Activated CD8-positive, alpha-beta T cell treated with anti-CD3 and anti-CD28 coated beads for 36 hours (primary cell): ENCODE measurements around the gene CASKIN1. TPM values are rescaled to one million over a fixed set of nuclear protein-coding genes. Genes with fewer than 3 reads are reported as not detected.
"Not testable (repeated sequence)": the region's sequence is repeated elsewhere in the genome, so short reads cannot be mapped to it uniquely, and the experiment has no call there.

ENCODE experiments used
- ATAC-seq: fragments of 200-7000 bp; cut with Tn5 transposase; one replicate; pipeline ENCODE4 v1.10.0; 2021; ENCODE audit warnings: mild to moderate bottlenecking, moderate library complexity
- CTCF ChIA-PET: fragments of 350-600 bp; sonication (Branson Sonifier 250); formaldehyde crosslinking; loops from one replicate; lab custom pipeline; 2021; ENCODE audit warnings: antibody characterized with exemption; lab: Charles Lee
- POLR2A ChIA-PET: fragments of 350-600 bp; sonication (Branson Sonifier 250); formaldehyde crosslinking; loops from one replicate; lab custom pipeline; 2021; ENCODE audit warnings: antibody characterized with exemption; lab: Charles Lee
- DNase-seq: peaks from one replicate; pipeline ENCODE4 v3.0.0-alpha.2; 2020
- H3K27ac Mint-ChIP-seq: one replicate; pipeline ENCODE4 v1.8.0; 2021; ENCODE audit warnings: mild to moderate bottlenecking, mixed read lengths
- H3K27me3 Mint-ChIP-seq: one replicate; pipeline ENCODE4 v1.8.0; 2021; ENCODE audit warnings: mixed read lengths
- H3K36me3 Mint-ChIP-seq: one replicate; pipeline ENCODE4 v1.8.0; 2021; ENCODE audit warnings: low read depth, mixed read lengths
- H3K4me1 Mint-ChIP-seq: one replicate; pipeline ENCODE4 v1.8.0; 2021; ENCODE audit warnings: low read depth, mixed read lengths
- H3K4me3 Mint-ChIP-seq: one replicate; pipeline ENCODE4 v1.8.0; 2021; ENCODE audit warnings: mild to moderate bottlenecking, moderate library complexity, mixed read lengths
- H3K9me3 Mint-ChIP-seq: one replicate; pipeline ENCODE4 v1.8.0; 2021; ENCODE audit warnings: mixed read lengths
- intact Hi-C: fragments of 100-400 bp; cut with micrococcal nuclease; formaldehyde crosslinking; loops from one replicate; pipeline ENCODE4 v1.10.0; 2022
- total RNA-seq, 2 experiments: library from RNA; stranded (reverse); gene quantifications; one replicate each; pipeline ENCODE4 v1.2.3, GENCODE V29; 2021
- TF ChIP-seq, protein P1 (sequence below): fragments of 200-600 bp; IDR thresholded peaks from one replicate; pipeline ENCODE4 v1.8.0; 2022; ENCODE audit warnings: antibody characterized with exemption, mild to moderate bottlenecking

CASKIN1 gene
- total RNA-seq, 2 experiments from 2014 or later, result 4.4 to 7.2 TPM

DNA sequence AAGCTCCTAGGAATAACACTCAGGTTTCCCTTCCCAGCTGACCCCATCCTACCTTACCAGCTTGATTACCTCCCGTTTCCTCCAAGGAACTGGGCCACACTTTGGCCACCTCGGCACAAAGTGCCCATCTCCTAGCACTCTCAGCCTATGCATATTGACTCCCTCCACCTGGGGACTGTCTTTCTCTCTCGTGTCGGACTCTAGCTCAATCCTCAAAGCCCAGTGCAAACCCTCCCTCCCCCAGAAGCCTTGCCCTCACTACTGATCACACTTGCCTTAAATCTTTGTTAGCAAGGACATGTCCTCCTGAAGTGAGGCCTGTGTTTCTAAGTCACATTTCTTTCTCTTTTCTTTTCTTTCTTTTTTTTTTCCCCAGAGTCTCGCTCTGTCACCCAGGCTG lies 50.6 kb downstream of the CASKIN1 start:
- ChIA-PET POLR2A (interaction anchor here (1.0 to 5.1 kb wide), 3 partner anchors 8 to 137 kb away, joined by 3 to 63 read pairs (median 4); partner anchors contain the start of gene TRAF7), CTCF (interaction anchor here (1.4 kb wide), 1 partner anchor 9 kb away, joined by 3 read pairs; no protein-coding TSS in a partner anchor)
- no peaks in the 10 kb centered on the region for H3K36me3 Mint-ChIP-seq
- no peak overlapping the region for H3K27ac Mint-ChIP-seq
- TF ChIP-seq, protein P1, sequence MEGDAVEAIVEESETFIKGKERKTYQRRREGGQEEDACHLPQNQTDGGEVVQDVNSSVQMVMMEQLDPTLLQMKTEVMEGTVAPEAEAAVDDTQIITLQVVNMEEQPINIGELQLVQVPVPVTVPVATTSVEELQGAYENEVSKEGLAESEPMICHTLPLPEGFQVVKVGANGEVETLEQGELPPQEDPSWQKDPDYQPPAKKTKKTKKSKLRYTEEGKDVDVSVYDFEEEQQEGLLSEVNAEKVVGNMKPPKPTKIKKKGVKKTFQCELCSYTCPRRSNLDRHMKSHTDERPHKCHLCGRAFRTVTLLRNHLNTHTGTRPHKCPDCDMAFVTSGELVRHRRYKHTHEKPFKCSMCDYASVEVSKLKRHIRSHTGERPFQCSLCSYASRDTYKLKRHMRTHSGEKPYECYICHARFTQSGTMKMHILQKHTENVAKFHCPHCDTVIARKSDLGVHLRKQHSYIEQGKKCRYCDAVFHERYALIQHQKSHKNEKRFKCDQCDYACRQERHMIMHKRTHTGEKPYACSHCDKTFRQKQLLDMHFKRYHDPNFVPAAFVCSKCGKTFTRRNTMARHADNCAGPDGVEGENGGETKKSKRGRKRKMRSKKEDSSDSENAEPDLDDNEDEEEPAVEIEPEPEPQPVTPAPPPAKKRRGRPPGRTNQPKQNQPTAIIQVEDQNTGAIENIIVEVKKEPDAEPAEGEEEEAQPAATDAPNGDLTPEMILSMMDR, result no peak
- ATAC-seq, result no peak
- peaks cover 8% of the 10 kb centered on the region for H3K4me1 Mint-ChIP-seq
- no peak overlapping the region for H3K4me3 Mint-ChIP-seq
- no peaks in the 10 kb centered on the region for H3K9me3 Mint-ChIP-seq
- no peak for DNase-seq
- intact Hi-C loops, result no loop called here
- H3K27me3 Mint-ChIP-seq, result no peaks in the 10 kb centered on the region

DNA sequence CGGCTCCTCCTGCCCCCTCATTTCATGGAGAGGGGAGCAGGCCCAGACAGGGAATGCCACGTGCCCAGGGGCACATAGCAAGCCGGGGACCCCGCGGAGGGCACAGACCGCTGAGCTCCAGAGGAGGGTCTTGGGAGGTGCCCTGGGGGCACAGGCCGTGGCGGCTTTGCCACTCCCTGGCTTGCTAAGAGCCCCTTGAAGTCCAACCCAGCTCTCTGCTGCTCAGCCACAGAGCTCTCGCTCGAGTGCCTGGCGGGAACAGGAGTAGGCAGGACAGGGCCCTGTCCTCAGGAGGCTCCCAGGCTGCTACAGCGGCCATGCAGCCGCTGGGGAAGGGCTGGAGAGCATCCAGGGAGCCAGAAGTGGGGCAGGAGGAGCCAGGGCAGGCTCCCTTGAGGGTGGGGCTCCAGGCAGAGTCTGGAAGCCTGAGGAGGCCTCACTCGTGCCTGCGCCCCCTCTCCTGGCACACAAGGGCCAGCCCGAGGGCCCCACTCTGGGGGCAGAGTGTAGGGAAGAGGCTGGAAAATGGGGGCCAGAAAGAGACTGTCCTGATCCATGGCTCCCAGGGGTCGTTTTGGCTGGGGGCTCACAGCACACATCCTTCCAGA lies 52.4 kb downstream of the CASKIN1 start:
- peaks cover 2% of the 10 kb centered on the region for H3K4me1 Mint-ChIP-seq
- H3K27ac Mint-ChIP-seq, result no peak overlapping the region
- H3K27me3 Mint-ChIP-seq, result no peaks in the 10 kb centered on the region
- ChIA-PET CTCF (interaction anchor here (0.7 kb wide), 1 partner anchor 50 kb away, joined by 3 read pairs; no protein-coding TSS in a partner anchor), POLR2A (interaction anchor here (5.1 kb wide), 1 partner anchor 10 kb away, joined by 63 read pairs; the partner anchor contains the start of gene TRAF7)
- ATAC-seq (no peak), DNase-seq (no peak)
- H3K36me3 Mint-ChIP-seq, result no peaks in the 10 kb centered on the region
- TF ChIP-seq, protein P1, result no peak
- intact Hi-C loops, result no loop called here
- H3K9me3 Mint-ChIP-seq, result no peaks in the 10 kb centered on the region
- no peak overlapping the region for H3K4me3 Mint-ChIP-seq

DNA sequence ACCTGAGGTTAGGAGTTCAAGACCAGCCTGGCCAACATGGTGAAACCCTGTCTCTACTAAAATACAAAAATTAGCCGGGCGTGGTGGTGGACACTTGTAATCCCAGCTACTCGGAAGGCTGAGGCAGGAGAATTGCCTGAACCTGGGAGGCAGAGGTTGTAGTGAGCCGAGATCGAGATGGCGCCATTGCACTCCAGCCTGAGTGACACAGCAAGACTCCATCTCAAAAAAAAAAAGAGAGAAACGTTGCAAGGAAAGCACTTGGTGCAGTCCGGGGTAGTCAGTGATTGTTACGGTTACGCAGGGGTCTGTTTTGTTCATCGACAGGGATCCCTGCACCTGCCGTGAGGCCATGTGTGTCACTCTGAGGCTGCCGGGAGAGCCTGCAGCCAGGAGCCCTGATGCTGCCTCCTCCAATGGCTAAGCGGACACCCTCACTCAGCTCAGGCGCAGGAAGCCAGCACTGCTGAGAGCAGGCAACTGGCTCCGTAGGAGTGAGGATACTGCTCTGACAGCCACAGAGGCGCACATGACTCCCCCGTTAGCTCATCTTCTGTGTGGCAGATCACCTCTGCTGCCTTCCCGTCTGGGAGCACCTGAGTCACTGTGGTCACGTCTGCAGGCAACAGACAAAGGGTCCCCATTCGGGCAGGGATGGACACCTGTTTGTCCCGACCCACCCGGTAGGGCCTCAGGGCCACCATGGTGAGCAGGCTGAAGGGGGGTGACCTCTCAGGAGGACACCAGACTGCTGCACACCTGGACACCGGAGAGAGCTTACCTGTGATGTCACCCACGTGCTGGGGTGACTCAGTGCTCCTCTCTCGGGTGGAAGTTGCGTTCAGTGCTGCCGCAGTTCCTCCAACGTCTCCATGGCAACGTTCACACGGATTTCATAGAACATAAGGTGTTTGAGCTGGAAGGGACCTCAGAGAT lies 53.2 kb downstream of the CASKIN1 start:
- peak; percentile 36 for ATAC-seq
- CTCF ChIA-PET, result interaction anchor here (0.7 kb wide), 1 partner anchor 51 kb away, joined by 3 read pairs; no protein-coding TSS in a partner anchor
- TF ChIP-seq, protein P1, result no peak
- H3K27me3 Mint-ChIP-seq, result no peaks in the 10 kb centered on the region
- H3K9me3 Mint-ChIP-seq, result no peaks in the 10 kb centered on the region
- intact Hi-C loops, result no loop called here
- POLR2A ChIA-PET, result interaction anchor here (5.1 kb wide), 1 partner anchor 10 kb away, joined by 63 read pairs; the partner anchor contains the start of gene TRAF7
- DNase-seq, result peak; percentile 36
- H3K4me3 Mint-ChIP-seq, result no peak overlapping the region
- peaks cover 2% of the 10 kb centered on the region for H3K4me1 Mint-ChIP-seq
- H3K36me3 Mint-ChIP-seq, result no peaks in the 10 kb centered on the region
- H3K27ac Mint-ChIP-seq, result no peak overlapping the region

DNA sequence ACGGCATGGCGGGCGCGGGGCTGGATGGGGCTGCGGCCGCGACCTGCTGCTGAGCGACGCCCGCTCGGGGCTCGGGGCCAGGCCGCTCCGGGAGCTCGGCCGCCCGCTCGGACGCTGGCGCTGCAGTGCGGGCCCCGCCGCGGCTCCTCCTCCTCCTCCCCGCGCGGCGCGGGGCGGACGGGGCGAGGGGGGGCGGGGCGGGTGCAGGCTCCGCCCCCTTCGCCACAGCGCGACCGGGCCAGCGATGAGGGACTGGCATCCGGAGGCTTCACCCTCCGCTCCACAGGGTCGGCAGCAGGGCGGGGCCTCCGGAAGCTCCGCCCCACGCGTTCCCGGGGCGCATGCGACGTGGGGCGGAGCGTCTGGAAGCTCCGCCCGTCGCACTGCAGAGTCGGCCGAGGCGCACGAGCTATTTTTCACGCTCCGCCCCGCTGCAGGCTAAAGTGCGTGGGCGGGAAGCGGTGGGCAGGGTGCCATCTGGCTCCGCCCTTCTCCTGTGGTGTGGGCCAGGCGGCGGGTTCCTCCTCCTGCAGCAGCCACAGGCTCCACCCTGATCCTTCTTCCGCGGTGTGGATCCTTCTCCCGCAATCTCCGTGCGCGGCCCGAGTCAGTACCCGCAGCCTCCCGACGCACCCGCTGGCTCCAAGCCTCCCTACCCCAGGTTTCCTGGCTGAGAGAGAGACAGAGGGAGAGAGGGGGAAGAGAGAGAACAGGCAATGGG lies 60.5 kb downstream of the CASKIN1 start, which contains the start of gene PKD1:
PKD1 (minus strand) TSS at position 129 of the 721 bp plus-strand sequence. CDS start 209 bp downstream, outside the sequence.
- H3K9me3 Mint-ChIP-seq, intact Hi-C loops, H3K4me1 Mint-ChIP-seq, H3K36me3 Mint-ChIP-seq, H3K27me3 Mint-ChIP-seq: not testable (repeated sequence)
- DNase-seq (peak; percentile 99), ATAC-seq (peak; percentile 69)
- ChIA-PET POLR2A (interaction anchor here (1.1 kb wide), 1 partner anchor 19 kb away, joined by 5 read pairs; no protein-coding TSS in a partner anchor), CTCF (interaction anchor here (0.7 to 2.1 kb wide), 3 partner anchors 113 to 132 kb away, joined by 3 to 7 read pairs (median 6); no protein-coding TSS in a partner anchor)
- peak within 1 kb of the TSS; percentile 96 for H3K27ac Mint-ChIP-seq
- H3K4me3 Mint-ChIP-seq, result peak within 1 kb of the TSS; percentile 86

DNA sequence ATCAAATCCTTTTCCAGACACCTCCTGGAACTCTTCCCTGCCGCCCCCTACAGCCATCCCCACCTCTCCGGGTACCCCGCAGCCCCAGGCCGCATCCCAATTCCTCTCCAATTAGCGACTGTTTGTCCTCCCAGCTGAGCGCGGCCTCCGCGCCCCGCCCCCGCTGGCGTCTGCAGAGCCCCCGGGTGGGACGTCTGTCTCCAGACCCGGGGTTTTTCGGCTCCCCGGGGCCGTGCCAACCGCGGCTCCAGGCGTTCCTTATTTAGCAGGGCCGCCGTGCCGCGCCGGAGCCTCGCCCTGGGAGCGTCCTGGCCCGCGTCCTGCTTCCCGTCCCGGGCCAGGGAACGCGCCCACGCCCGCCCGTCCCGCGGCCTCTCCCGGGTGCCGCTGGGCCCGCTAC lies 61.3 kb downstream of the CASKIN1 start:
- H3K4me3 Mint-ChIP-seq, result peak overlapping the region; percentile 82
- POLR2A ChIA-PET, H3K27me3 Mint-ChIP-seq, CTCF ChIA-PET, H3K27ac Mint-ChIP-seq, H3K4me1 Mint-ChIP-seq, H3K36me3 Mint-ChIP-seq, H3K9me3 Mint-ChIP-seq, intact Hi-C loops, ATAC-seq: not testable (repeated sequence)
- peak; percentile 32 for DNase-seq

DNA sequence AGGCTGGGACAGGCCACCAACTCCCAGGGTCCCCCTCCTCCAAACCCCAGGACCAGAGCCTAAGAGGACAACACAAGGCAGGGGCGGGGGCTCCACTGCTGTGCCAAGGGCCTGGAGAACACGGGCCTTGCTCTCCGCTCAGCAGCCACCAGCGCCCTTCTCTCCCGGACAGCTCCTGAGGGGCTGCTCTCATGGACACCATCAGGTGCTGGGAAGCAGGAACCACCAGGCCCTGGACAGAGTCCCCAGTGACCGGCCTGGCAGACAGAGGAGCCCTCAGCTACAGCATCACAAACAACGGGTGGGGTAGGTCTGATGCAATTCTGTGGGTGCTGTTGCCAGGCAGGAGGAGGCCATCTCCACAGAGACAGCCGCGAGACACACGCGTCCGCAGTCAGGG lies 62.6 kb downstream of the CASKIN1 start:
- POLR2A ChIA-PET, H3K4me1 Mint-ChIP-seq, intact Hi-C loops, H3K27me3 Mint-ChIP-seq, H3K9me3 Mint-ChIP-seq, H3K4me3 Mint-ChIP-seq, H3K36me3 Mint-ChIP-seq, H3K27ac Mint-ChIP-seq, DNase-seq, ATAC-seq, CTCF ChIA-PET: not testable (repeated sequence)

DNA sequence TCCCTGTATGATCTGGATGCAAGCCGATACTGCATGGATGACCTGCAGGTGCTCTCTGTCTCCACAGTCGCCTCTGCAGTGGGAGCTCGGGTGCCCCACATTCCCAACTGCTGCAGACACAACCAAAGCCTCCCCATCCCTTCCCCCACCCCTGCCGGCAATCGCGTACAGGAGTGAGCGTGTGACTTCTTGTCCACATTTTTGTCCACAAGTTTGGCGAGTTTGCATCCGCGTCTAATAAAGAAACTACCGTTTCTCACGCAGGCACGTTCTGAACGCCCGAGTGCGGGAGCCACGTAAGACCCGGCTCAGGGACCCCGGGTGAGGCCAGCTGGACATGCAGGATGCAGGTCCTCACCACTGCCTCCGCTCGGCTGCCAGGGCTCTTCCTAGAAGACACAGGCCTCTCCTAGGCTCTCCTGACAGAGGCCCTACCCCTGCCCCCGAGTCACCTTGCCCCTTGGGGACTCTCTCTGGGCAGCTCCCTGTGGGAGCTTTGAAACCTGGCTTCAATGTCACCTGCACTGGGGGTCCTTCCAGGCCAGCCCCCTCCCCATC lies 66.4 kb downstream of the CASKIN1 start:
- H3K4me1 Mint-ChIP-seq, result peaks cover 18% of the 10 kb centered on the region

DNA sequence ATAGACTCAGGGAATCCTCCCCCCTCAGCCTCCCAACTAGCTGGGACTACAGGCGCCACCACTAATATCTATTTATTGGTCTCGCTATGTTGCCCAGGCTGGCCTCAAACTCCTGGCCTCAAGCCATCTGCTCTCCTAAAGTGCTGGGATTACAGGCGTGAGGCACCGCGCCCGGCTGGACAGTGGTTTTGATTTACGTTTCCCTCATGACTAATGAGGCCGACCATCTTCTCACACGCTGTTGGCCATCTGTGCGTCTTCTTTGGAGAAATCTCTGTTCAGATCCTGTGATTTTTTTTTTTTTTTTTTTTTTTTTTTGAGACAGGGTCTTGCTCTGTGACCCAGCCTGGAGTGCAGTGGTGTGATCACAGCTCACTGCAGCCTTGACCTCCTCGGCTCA lies 67.2 kb downstream of the CASKIN1 start:
- H3K27me3 Mint-ChIP-seq, CTCF ChIA-PET, DNase-seq, H3K9me3 Mint-ChIP-seq, H3K4me3 Mint-ChIP-seq, POLR2A ChIA-PET, intact Hi-C loops, H3K36me3 Mint-ChIP-seq, ATAC-seq: not testable (repeated sequence)
- Mint-ChIP-seq H3K27ac (peak overlapping the region; percentile 91), H3K4me1 (peaks cover 16% of the 10 kb centered on the region)

More for the DNA sequence above, 66.4 kb downstream of the CASKIN1 start:
- DNase-seq, CTCF ChIA-PET, POLR2A ChIA-PET, H3K27me3 Mint-ChIP-seq, H3K27ac Mint-ChIP-seq, H3K4me3 Mint-ChIP-seq, H3K36me3 Mint-ChIP-seq, intact Hi-C loops, ATAC-seq, H3K9me3 Mint-ChIP-seq: not testable (repeated sequence)
